ENCODE data around the gene ZNF740. TPM values are rescaled to one million over a fixed set of nuclear protein-coding genes. Genes with fewer than 3 reads are reported as not detected.
A peak's percentile ranks its signal among the peaks of the same experiment; 100 is the strongest.
"Not testable (repeated sequence)": the region's sequence is repeated elsewhere in the genome, so short reads cannot be mapped to it uniquely, and the experiment has no call there.

The ZNF740 gene
- total RNA-seq, 1 donor = 15.2 TPM

- Histone ChIP-seq H3K9me3 (ENCODE audit: low read depth, low read length) (no peaks in the 10 kb centered on the region), H3K4me3 (ENCODE audit: low read length) (no peak overlapping the region), H3K4me1 (ENCODE audit: insufficient read depth, low read length) (peaks cover 43% of the 10 kb centered on the region), H3K27me3 (ENCODE audit: insufficient read depth, low read length) (no peaks in the 10 kb centered on the region)
Observed at GRCh38 chr12:53196486-53196885, 16.0 kb downstream of the ZNF740 start.

DNA sequence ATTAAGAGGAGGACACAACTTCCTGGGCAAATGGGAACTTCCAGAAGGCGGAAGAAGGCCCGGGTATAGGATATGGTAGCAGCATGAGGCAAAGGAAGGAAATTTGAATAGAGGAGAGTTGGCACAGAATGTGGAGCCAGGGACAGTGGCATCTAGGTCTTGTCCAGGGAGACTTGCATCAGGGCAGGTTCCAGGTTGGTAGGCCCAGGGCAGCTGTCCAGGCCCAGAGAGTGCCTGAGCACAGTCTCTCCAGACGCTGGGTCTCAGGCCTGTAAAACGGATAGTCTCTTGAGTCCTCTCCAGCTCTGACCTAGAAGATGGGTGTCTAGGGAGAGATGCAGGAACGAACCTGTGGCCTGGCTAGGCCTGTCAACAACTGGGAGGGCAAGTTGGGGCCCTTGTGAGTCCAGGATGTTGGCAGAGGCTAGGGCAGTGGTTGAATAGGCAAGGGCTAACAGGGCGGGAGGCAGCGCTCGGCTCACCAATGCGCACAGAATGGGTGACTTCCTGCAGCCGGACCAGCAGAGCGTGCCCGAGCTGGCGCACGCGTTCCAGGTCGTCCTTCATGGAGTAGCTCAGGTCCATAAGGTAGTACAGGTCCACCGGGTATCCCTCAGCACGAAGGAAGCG is 16.6 kb downstream of the ZNF740 start:
- H3K4me3 ChIP-seq (ENCODE audit: low read length) = no peak overlapping the region
- H3K9me3 ChIP-seq (ENCODE audit: low read depth, low read length) = no peaks in the 10 kb centered on the region
- H3K4me1 ChIP-seq (ENCODE audit: insufficient read depth, low read length) = peaks cover 50% of the 10 kb centered on the region

DNA sequence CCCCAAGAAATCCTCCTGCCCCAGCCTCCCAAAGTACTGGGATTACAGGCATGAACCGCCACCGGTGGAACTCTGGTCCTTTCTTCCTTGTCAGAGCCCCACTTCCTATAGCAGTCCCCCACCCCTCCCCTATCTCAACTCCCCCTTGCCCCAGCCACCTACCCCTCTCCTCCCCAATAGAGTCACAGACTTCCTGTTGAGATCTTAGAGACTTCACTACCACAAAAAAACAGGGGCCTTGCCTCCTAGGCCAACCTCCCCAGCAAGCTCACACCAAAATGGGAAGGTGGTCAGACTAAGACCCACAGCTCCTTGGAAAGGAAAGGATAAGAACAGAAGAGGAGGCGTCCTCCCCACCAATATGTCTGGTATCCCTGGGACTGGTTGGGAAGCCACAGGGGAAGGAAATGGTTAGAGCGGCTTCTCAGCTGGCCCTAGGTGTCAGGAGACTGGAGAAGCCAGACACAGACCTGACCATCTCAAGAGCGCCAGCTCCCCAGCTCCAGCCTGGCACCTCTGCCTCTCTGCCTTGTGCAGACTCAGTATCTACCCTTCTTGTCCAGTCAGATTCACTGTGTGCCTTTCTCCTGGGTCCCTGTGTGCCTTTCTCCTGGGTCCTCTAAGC is 18.1 kb downstream of the ZNF740 start:
- no peak overlapping the region for H3K4me3 ChIP-seq (ENCODE audit: low read length)
- H3K4me1 ChIP-seq (ENCODE audit: insufficient read depth, low read length) = peaks cover 60% of the 10 kb centered on the region
- no peaks in the 10 kb centered on the region for H3K27me3 ChIP-seq (ENCODE audit: insufficient read depth, low read length)
- no peaks in the 10 kb centered on the region for H3K9me3 ChIP-seq (ENCODE audit: low read depth, low read length)

More for the DNA sequence above, 16.6 kb downstream of the ZNF740 start:
- H3K27me3 ChIP-seq (ENCODE audit: insufficient read depth, low read length) = no peaks in the 10 kb centered on the region

- no peaks in the 10 kb centered on the region for H3K9me3 ChIP-seq (ENCODE audit: low read depth, low read length)
- H3K27me3 ChIP-seq (ENCODE audit: insufficient read depth, low read length) = no peaks in the 10 kb centered on the region
- H3K4me3 ChIP-seq (ENCODE audit: low read length) = no peak overlapping the region
- H3K4me1 ChIP-seq (ENCODE audit: insufficient read depth, low read length) = peaks cover 71% of the 10 kb centered on the region
Observed at GRCh38 chr12:53199700-53200099, 19.2 kb downstream of the ZNF740 start.

GRCh38 chr12:53200107-53200457 is 19.6 kb downstream of the ZNF740 start:
- Histone ChIP-seq H3K4me1 (ENCODE audit: insufficient read depth, low read length) (peaks cover 75% of the 10 kb centered on the region), H3K9me3 (ENCODE audit: low read depth, low read length) (no peaks in the 10 kb centered on the region), H3K4me3 (ENCODE audit: low read length) (no peak overlapping the region), H3K27me3 (ENCODE audit: insufficient read depth, low read length) (no peaks in the 10 kb centered on the region)

DNA sequence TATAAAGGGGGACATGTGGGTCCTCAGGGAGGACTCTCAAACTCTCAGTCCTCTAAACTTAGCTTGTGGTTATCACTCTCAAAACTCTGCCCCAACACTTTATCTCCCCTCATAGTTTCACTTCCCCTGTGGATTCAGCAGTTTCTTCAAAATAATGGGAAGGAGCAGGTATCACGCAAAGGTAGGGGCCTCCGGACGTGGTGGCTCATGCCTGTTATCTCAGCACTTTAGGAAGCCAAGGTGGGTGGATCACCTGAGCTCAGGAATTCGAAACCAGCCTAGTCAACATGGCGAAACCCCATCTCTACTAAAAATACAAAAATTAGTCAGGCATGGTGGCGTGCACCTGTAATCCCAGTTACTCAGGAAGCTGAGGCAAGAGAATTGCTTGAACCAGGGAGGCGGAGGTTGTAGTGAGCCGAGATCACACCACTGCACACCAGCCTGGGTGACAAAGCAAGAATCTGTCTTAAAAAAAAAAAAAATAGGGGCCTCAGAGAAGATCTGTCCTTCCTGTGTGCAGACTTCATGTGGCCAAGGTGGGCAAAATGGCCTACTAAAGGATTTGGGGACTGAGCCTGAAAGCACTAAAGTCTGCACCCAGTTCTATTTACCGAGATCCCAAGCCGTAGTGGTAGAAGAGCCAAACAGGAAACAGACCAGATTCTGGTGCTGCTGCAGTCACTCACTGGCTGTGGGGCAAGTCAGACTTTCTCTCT is 20.1 kb downstream of the ZNF740 start:
- Histone ChIP-seq H3K4me1 (ENCODE audit: insufficient read depth, low read length) (peaks cover 81% of the 10 kb centered on the region), H3K4me3 (ENCODE audit: low read length) (no peak overlapping the region), H3K9me3 (ENCODE audit: low read depth, low read length) (no peaks in the 10 kb centered on the region), H3K27me3 (ENCODE audit: insufficient read depth, low read length) (no peaks in the 10 kb centered on the region)

DNA sequence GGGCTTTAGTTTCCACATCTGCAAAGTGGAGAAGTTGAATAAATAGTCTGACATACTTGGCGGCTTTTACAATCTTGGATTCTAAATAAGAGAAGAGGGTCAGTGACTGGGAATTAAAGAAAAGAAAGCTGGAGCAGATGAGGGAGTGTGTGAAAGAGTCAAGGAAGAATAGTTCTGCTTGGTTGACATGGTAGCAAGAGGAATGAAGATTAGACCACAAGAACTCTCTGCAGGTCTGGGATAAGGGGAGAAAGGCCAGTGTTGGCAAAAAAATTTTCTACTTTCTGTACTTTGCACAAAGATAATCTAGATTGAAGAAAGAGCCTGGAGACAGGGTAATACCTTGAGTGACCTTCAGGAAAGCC is 20.6 kb downstream of the ZNF740 start:
- Histone ChIP-seq H3K4me1 (ENCODE audit: insufficient read depth, low read length) (peaks cover 86% of the 10 kb centered on the region), H3K4me3 (ENCODE audit: low read length) (no peak overlapping the region), H3K9me3 (ENCODE audit: low read depth, low read length) (no peaks in the 10 kb centered on the region), H3K27me3 (ENCODE audit: insufficient read depth, low read length) (no peaks in the 10 kb centered on the region)

GRCh38 chr12:53201639-53202038 is 21.1 kb downstream of the ZNF740 start:
- Histone ChIP-seq H3K4me3 (ENCODE audit: low read length) (no peak overlapping the region), H3K9me3 (ENCODE audit: low read depth, low read length) (no peaks in the 10 kb centered on the region), H3K27me3 (ENCODE audit: insufficient read depth, low read length) (no peaks in the 10 kb centered on the region), H3K4me1 (ENCODE audit: insufficient read depth, low read length) (peaks cover 91% of the 10 kb centered on the region)

GRCh38 chr12:53202316-53202715 is 21.8 kb downstream of the ZNF740 start:
- H3K4me1 ChIP-seq (ENCODE audit: insufficient read depth, low read length) = peaks cover 94% of the 10 kb centered on the region
- not testable (repeated sequence) for H3K4me3 ChIP-seq (ENCODE audit: low read length); H3K9me3 ChIP-seq (ENCODE audit: low read depth, low read length); H3K27me3 ChIP-seq (ENCODE audit: insufficient read depth, low read length)

- Histone ChIP-seq H3K4me3 (ENCODE audit: low read length) (no peak overlapping the region), H3K4me1 (ENCODE audit: insufficient read depth, low read length) (peaks cover 95% of the 10 kb centered on the region), H3K27me3 (ENCODE audit: insufficient read depth, low read length) (no peaks in the 10 kb centered on the region), H3K9me3 (ENCODE audit: low read depth, low read length) (no peaks in the 10 kb centered on the region)
Observed at GRCh38 chr12:53204351-53204750, 23.8 kb downstream of the ZNF740 start.

DNA sequence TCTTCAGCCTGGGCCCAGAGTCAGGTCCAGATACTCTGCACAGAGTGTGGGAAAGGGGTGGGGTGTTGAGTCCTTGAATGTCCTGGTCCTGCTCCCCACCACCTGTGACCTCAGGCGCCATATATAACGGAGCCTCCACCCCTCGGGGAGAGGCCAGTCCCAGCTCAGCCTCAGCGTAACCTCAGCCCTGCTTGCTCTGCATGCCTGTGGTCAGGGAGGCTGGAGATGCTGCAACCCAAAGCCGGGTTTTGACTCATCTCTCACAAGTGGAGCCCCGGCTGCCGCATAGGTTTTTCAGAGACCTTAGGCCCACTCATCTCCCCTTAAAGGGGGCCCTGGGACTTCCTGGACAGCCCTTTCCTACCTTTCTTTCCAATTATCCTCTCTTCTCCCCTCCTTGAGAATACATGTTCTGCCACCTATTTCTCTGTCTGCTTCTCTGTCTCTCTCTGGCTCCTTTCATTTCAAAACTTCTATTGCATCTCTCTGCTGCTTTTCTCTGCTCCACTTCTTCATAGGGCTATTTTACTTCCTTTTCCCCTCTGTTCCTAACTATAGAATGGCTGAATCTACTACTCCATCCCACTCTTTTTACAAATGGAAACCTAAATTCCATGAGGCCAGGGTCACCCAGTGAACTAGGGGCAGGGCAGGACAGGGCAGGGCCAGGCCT is 25.4 kb downstream of the ZNF740 start:
- peak overlapping the region; percentile 54 for H3K4me3 ChIP-seq (ENCODE audit: low read length)
- peaks cover 93% of the 10 kb centered on the region for H3K4me1 ChIP-seq (ENCODE audit: insufficient read depth, low read length)
- H3K9me3 ChIP-seq (ENCODE audit: low read depth, low read length) = no peaks in the 10 kb centered on the region
- H3K27me3 ChIP-seq (ENCODE audit: insufficient read depth, low read length) = no peaks in the 10 kb centered on the region

GRCh38 chr12:53207042-53207441 is 26.5 kb downstream of the ZNF740 start, which contains the start of gene ITGB7:
ITGB7 (minus strand) TSS chr12:53207251; CDS start chr12:53200443, 6,808 bp downstream.
- peaks cover 82% of the 10 kb centered on the region for H3K4me1 ChIP-seq (ENCODE audit: insufficient read depth, low read length)
- peak within 1 kb of the TSS; percentile 54 for H3K4me3 ChIP-seq (ENCODE audit: low read length)

DNA sequence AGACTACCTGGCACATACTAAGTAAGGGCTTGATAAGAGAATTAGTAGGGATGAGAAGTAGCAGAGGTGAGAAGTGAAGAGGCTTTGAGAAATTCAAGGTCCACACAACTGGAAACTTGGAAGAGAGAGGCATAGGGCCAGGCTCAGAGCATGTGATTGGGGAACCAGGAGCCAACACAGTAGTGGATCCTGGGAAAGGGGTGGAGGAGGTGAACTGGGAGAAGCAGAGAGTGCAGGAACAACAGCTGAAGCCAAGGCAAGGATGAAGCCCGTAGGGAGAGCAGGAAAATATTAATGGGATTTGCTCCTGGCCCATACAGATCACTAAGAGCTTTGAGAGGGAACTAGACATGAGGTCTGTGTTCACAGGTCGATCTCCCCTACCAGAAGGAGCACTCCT is 27.9 kb downstream of the ZNF740 start:
- Histone ChIP-seq H3K9me3 (ENCODE audit: low read depth, low read length) (no peaks in the 10 kb centered on the region), H3K4me3 (ENCODE audit: low read length) (no peak overlapping the region), H3K27me3 (ENCODE audit: insufficient read depth, low read length) (no peaks in the 10 kb centered on the region), H3K4me1 (ENCODE audit: insufficient read depth, low read length) (peaks cover 75% of the 10 kb centered on the region)

More at GRCh38 chr12:53207042-53207441, 26.5 kb downstream of the ZNF740 start, which contains the start of gene ITGB7:
- Histone ChIP-seq H3K27me3 (ENCODE audit: insufficient read depth, low read length) (no peaks in the 10 kb centered on the region), H3K9me3 (ENCODE audit: low read depth, low read length) (no peaks in the 10 kb centered on the region)

- H3K4me1 ChIP-seq (ENCODE audit: insufficient read depth, low read length) = peaks cover 73% of the 10 kb centered on the region
Observed at GRCh38 chr12:53208877-53209463, 28.4 kb downstream of the ZNF740 start.

GRCh38 chr12:53210843-53211242 is 30.3 kb downstream of the ZNF740 start:
- Histone ChIP-seq H3K4me1 (ENCODE audit: insufficient read depth, low read length) (peaks cover 58% of the 10 kb centered on the region), H3K27me3 (ENCODE audit: insufficient read depth, low read length) (no peaks in the 10 kb centered on the region), H3K4me3 (ENCODE audit: low read length) (no peak overlapping the region), H3K9me3 (ENCODE audit: low read depth, low read length) (no peaks in the 10 kb centered on the region)

More at GRCh38 chr12:53208877-53209463, 28.4 kb downstream of the ZNF740 start:
- H3K27me3 ChIP-seq (ENCODE audit: insufficient read depth, low read length) = no peaks in the 10 kb centered on the region
- no peaks in the 10 kb centered on the region for H3K9me3 ChIP-seq (ENCODE audit: low read depth, low read length)
- peak overlapping the region; percentile 42 for H3K4me3 ChIP-seq (ENCODE audit: low read length)
